Activated naive CD4-positive, alpha-beta T cell treated with anti-CD3 and anti-CD28 coated beads for 36 hours (primary cell): ENCODE measurements around the gene TRPV4. TPM values are rescaled to one million over a fixed set of nuclear protein-coding genes. Genes with fewer than 3 reads are reported as not detected.
"Not testable (repeated sequence)": the region's sequence is repeated elsewhere in the genome, so short reads cannot be mapped to it uniquely, and the experiment has no call there.

Source experiments
- CTCF ChIA-PET: fragments of 350-600 bp; sonication (Branson Sonifier 250); formaldehyde crosslinking; loops from one replicate; lab custom pipeline; 2021; ENCODE audit warnings: antibody characterized with exemption; lab: Charles Lee
- DNase-seq: peaks from one replicate; pipeline ENCODE4 v3.0.0-alpha.2; 2020
- H3K27ac Mint-ChIP-seq: one replicate; pipeline ENCODE4 v1.8.0; 2021; ENCODE audit warnings: mild to moderate bottlenecking, mixed read lengths
- H3K27me3 Mint-ChIP-seq: one replicate; pipeline ENCODE4 v1.8.0; 2021; ENCODE audit warnings: low read depth, mixed read lengths
- H3K36me3 Mint-ChIP-seq: one replicate; pipeline ENCODE4 v1.8.0; 2021; ENCODE audit warnings: low read depth, mixed read lengths
- H3K4me1 Mint-ChIP-seq: one replicate; pipeline ENCODE4 v1.8.0; 2021; ENCODE audit warnings: low read depth, mixed read lengths
- H3K4me3 Mint-ChIP-seq: one replicate; pipeline ENCODE4 v1.8.0; 2021; ENCODE audit warnings: mild to moderate bottlenecking, moderate library complexity, mixed read lengths
- H3K9me3 Mint-ChIP-seq: one replicate; pipeline ENCODE4 v1.8.0; 2021; ENCODE audit warnings: mixed read lengths
- intact Hi-C: fragments of 100-400 bp; cut with micrococcal nuclease; formaldehyde crosslinking; loops from one replicate; pipeline ENCODE4 v1.15.1; 2023
- total RNA-seq, 2 experiments: library from RNA; stranded (reverse); gene quantifications; one replicate each; pipeline ENCODE4 v1.2.3, GENCODE V29; 2021

Gene TRPV4
- total RNA-seq, 2 experiments from 2014 or later, result not detected

DNA sequence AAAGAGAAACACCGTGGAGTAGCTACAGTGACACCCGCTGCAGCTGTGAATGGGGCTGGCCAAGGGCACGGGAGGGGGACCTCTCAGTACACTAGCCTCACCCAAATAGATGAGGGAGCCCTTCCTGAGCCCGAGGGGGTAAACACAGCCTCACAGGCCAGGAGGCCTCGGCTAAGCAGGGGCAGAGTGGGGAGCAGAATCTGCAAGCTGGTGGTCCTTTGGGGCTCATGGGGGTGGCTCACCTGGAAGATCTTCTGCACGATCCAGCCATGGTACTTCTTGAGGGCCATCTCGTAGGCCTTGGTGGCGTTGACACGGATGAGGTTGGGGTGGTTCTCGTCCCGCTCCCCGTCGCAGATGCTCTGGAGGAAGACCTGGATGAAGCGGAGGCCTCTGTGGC, 22.2 kb upstream of the TRPV4 start:
- no peak overlapping the region for H3K27ac Mint-ChIP-seq
- H3K27me3 Mint-ChIP-seq, result no peaks in the 10 kb centered on the region
- CTCF ChIA-PET, result interaction anchor here (1.0 to 3.2 kb wide), 5 partner anchors 10 to 246 kb away, joined by 4 to 16 read pairs (median 5); no protein-coding TSS in a partner anchor
- DNase-seq, result no peak
- no peaks in the 10 kb centered on the region for H3K4me1 Mint-ChIP-seq
- H3K36me3 Mint-ChIP-seq, result peaks cover 1% of the 10 kb centered on the region
- intact Hi-C loops, result no loop called here
- no peak overlapping the region for H3K4me3 Mint-ChIP-seq
- H3K9me3 Mint-ChIP-seq, result no peaks in the 10 kb centered on the region

GRCh38 chr12:109850518-109850917, 17.3 kb upstream of the TRPV4 start:
- H3K36me3 Mint-ChIP-seq, H3K4me1 Mint-ChIP-seq, H3K27me3 Mint-ChIP-seq, H3K27ac Mint-ChIP-seq, H3K4me3 Mint-ChIP-seq, intact Hi-C loops, H3K9me3 Mint-ChIP-seq, DNase-seq: not testable (repeated sequence)
- CTCF ChIA-PET, result interaction anchor here (0.6 to 0.7 kb wide), 2 partner anchors 24 to 86 kb away, joined by 3 to 5 read pairs; no protein-coding TSS in a partner anchor

GRCh38 chr12:109847142-109847735, 14.0 kb upstream of the TRPV4 start:
- Mint-ChIP-seq H3K9me3 (no peaks in the 10 kb centered on the region), H3K4me3 (no peak overlapping the region), H3K27ac (no peak overlapping the region), H3K4me1 (peaks cover 2% of the 10 kb centered on the region), H3K36me3 (no peaks in the 10 kb centered on the region), H3K27me3 (no peaks in the 10 kb centered on the region)
- intact Hi-C loops, result no loop called here
- CTCF ChIA-PET, result interaction anchor here (0.6 to 7.7 kb wide), 5 partner anchors 32 to 943 kb away, joined by 3 to 103 read pairs (median 4); no protein-coding TSS in a partner anchor
- DNase-seq, result no peak

- intact Hi-C loops, result loop anchor here (1.0 to 2.0 kb wide), 2 partner anchors 41 to 327 kb away; no protein-coding TSS in a partner anchor
- Mint-ChIP-seq H3K9me3 (no peaks in the 10 kb centered on the region), H3K27me3 (no peaks in the 10 kb centered on the region), H3K36me3 (no peaks in the 10 kb centered on the region), H3K4me3 (peak overlapping the region; percentile 30), H3K27ac (no peak overlapping the region), H3K4me1 (peaks cover 2% of the 10 kb centered on the region)
- DNase-seq, result no peak
- CTCF ChIA-PET, result interaction anchor here (0.8 to 7.7 kb wide), 31 partner anchors 8 to 1208 kb away, joined by 3 to 103 read pairs (median 4); partner anchors contain the start of gene TRPV4
Observed at GRCh38 chr12:109845824-109846205, 12.6 kb upstream of the TRPV4 start.

DNA sequence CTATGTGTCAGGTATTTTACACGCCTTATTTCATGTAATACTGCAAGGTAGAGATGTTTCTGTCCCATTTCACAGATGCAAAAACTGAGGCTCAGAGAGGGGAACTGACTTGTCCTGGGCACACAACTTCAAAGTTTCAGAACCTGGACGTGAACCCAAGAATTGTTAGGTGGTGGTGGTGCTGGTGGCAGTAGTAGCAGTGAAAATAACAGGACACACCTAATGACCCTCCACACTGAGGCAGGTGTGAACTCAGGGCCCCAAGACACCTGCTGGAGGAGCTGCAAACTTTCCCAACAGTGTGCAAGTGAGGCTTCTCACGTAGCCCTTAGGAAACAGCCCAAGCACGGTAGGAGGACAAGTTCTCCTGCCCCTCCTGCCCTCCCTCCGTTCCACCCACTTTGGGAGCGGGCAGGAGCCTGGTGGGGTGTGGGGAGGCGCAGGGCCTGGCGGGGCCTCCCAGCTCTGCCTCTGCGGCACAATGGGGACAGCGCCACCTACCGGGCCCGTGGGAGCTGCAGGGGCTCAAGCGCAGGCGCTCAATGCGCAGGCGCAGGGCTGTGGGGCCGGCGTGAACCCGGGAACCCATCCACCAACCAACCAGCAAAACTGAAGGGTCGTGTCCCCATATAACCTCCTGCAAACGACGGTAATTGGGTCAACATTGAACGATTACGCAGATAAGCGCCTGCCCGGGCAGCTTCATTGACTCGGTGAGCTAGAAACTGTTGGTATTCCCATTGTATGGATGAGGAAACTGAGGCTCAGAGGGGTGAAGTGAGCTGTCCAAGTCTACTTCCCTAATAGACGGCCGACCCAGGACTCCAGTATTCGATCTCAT, 12.0 kb upstream of the TRPV4 start:
- Mint-ChIP-seq H3K27me3 (no peaks in the 10 kb centered on the region), H3K36me3 (no peaks in the 10 kb centered on the region), H3K9me3 (no peaks in the 10 kb centered on the region), H3K4me1 (peaks cover 2% of the 10 kb centered on the region), H3K4me3 (peak overlapping the region; percentile 30), H3K27ac (no peak overlapping the region)
- CTCF ChIA-PET, result interaction anchor here (0.6 to 7.7 kb wide), 36 partner anchors 8 to 1208 kb away, joined by 3 to 103 read pairs (median 4); partner anchors contain the start of gene TRPV4
- intact Hi-C loops, result loop anchor here (1.0 to 2.0 kb wide), 2 partner anchors 40 to 326 kb away; no protein-coding TSS in a partner anchor
- peak; percentile 92 for DNase-seq

DNA sequence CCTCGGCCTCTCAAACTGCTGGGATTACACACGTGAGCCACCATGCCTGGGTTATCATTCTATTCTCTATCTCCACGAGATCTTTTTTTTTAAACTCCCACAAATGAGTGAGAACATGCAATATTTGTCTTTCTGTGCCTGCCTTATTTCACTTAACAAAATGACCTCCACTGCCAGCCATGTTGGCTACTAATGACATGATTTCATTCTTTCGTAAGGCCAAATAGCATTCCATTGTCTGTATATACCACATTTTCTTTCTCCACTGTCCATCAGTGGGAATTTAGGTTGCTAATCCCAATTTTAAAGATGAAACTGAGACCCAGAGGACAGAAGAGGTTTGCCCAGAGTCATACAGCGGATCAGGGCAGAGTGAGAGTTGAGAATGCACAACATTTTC, 10.9 kb upstream of the TRPV4 start:
- no peak for DNase-seq
- CTCF ChIA-PET, result interaction anchor here (0.6 to 7.7 kb wide), 8 partner anchors 10 to 1918 kb away, joined by 3 to 103 read pairs (median 8); no protein-coding TSS in a partner anchor
- H3K36me3 Mint-ChIP-seq, result no peaks in the 10 kb centered on the region
- H3K9me3 Mint-ChIP-seq, result no peaks in the 10 kb centered on the region
- intact Hi-C loops, result loop anchor here (2.0 kb wide), 1 partner anchor 325 kb away; no protein-coding TSS in a partner anchor
- H3K4me1 Mint-ChIP-seq, result peaks cover 6% of the 10 kb centered on the region
- no peak overlapping the region for H3K27ac Mint-ChIP-seq
- H3K27me3 Mint-ChIP-seq, result no peaks in the 10 kb centered on the region
- no peak overlapping the region for H3K4me3 Mint-ChIP-seq

DNA sequence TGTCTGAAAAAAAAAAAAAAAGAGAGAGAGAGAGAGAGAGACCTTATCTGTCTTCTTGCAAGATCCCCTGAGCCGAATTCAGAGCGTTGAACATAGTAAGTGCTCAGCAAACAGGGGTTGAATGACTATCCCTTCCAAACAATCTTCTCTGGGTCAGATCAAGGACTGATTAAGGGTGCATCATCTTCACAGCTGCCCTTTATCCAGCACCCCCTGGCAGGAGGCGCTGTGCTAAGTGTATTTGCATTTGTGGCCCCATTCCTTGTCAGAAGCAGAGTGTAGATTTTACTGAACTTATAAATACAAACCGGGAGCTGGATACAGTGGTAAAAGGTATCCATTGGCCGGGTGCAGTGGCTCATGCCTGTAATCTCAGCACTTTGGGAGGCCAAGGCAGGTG, 8.8 kb upstream of the TRPV4 start:
- Mint-ChIP-seq H3K9me3 (no peaks in the 10 kb centered on the region), H3K27me3 (no peaks in the 10 kb centered on the region), H3K4me1 (peaks cover 6% of the 10 kb centered on the region), H3K36me3 (no peaks in the 10 kb centered on the region), H3K4me3 (no peak overlapping the region), H3K27ac (no peak overlapping the region)
- CTCF ChIA-PET, result interaction anchor here (0.5 to 7.7 kb wide), 6 partner anchors 11 to 891 kb away, joined by 3 to 103 read pairs (median 4); no protein-coding TSS in a partner anchor
- intact Hi-C loops, result no loop called here
- DNase-seq, result no peak

- H3K4me1 Mint-ChIP-seq, result peaks cover 6% of the 10 kb centered on the region
- no peaks in the 10 kb centered on the region for H3K27me3 Mint-ChIP-seq
- no peaks in the 10 kb centered on the region for H3K36me3 Mint-ChIP-seq
- H3K27ac Mint-ChIP-seq, result no peak overlapping the region
- CTCF ChIA-PET, result interaction anchor here (0.7 to 1.6 kb wide), 3 partner anchors 16 to 891 kb away, joined by 3 to 4 read pairs (median 3); no protein-coding TSS in a partner anchor
- no peaks in the 10 kb centered on the region for H3K9me3 Mint-ChIP-seq
- intact Hi-C loops, result no loop called here
- DNase-seq, result no peak
- H3K4me3 Mint-ChIP-seq, result no peak overlapping the region
Observed at GRCh38 chr12:109841356-109841755, 8.2 kb upstream of the TRPV4 start.

DNA sequence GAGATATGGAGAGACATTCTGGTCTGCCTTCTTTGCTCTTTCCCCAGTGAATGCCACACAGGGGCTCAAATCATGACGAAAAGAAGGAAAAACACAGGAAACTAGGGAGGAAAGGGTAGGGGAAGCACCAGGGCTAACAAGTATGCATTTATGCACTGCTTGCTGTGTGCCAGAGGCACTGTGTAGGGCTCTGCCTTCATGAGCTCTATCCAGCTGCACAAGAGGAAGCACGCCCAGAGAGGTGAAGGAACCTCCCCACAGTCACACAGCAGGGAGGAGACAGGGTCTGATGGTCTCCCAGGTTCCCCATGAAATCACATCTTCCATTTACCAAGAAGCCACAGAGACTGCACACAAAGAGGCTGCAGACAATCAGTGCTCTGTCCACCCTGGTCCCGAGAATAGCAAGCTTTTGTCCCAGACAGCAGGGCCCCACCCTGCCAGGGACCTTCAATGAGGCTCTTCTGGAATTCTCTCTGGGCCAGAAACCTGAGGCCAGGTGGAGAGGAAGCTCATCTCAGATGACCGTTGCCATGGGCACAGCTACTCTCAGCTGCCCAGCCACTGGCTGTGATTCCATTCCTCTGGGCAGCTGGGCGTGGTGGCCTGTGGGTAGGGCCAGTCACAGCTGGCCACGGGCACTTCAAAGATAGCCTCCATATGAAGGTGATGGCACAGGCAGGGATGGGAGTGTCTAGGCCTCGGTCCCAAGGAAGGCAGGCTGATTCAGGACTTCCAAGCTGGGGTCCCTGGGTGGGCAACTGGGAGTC, 7.3 kb upstream of the TRPV4 start:
- no peak overlapping the region for H3K4me3 Mint-ChIP-seq
- no peak for DNase-seq
- H3K27me3 Mint-ChIP-seq, result no peaks in the 10 kb centered on the region
- intact Hi-C loops, result no loop called here
- H3K4me1 Mint-ChIP-seq, result peaks cover 6% of the 10 kb centered on the region
- H3K36me3 Mint-ChIP-seq, result no peaks in the 10 kb centered on the region
- CTCF ChIA-PET, result interaction anchor here (0.8 to 1.6 kb wide), 3 partner anchors 17 to 35 kb away, joined by 3 read pairs; no protein-coding TSS in a partner anchor
- no peak overlapping the region for H3K27ac Mint-ChIP-seq
- no peaks in the 10 kb centered on the region for H3K9me3 Mint-ChIP-seq

- no peak overlapping the region for H3K27ac Mint-ChIP-seq
- H3K27me3 Mint-ChIP-seq, result no peaks in the 10 kb centered on the region
- DNase-seq, result no peak
- H3K4me3 Mint-ChIP-seq, result no peak overlapping the region
- H3K36me3 Mint-ChIP-seq, result no peaks in the 10 kb centered on the region
- H3K9me3 Mint-ChIP-seq, result no peaks in the 10 kb centered on the region
- CTCF ChIA-PET, result interaction anchor here (0.7 kb wide), 1 partner anchor 39 kb away, joined by 4 read pairs; no protein-coding TSS in a partner anchor
- intact Hi-C loops, result no loop called here
- H3K4me1 Mint-ChIP-seq, result peaks cover 4% of the 10 kb centered on the region
Observed at GRCh38 chr12:109839444-109839843, 6.2 kb upstream of the TRPV4 start.

GRCh38 chr12:109836916-109837315, 3.7 kb upstream of the TRPV4 start:
- H3K27me3 Mint-ChIP-seq, result peaks cover 8% of the 10 kb centered on the region

More at GRCh38 chr12:109836916-109837315, 3.7 kb upstream of the TRPV4 start:
- CTCF ChIA-PET, result interaction anchor here (1.1 to 3.6 kb wide), 2 partner anchors 8 to 16 kb away, joined by 3 to 14 read pairs; no protein-coding TSS in a partner anchor
- H3K4me1 Mint-ChIP-seq, result peaks cover 8% of the 10 kb centered on the region
- H3K36me3 Mint-ChIP-seq, result no peaks in the 10 kb centered on the region
- H3K4me3 Mint-ChIP-seq, result no peak overlapping the region
- no peak for DNase-seq
- no peaks in the 10 kb centered on the region for H3K9me3 Mint-ChIP-seq
- H3K27ac Mint-ChIP-seq, result no peak overlapping the region
- intact Hi-C loops, result no loop called here
